GM12878 (cell line): ENCODE measurements around the gene MRPL1. TPM values are rescaled to one million over a fixed set of nuclear protein-coding genes. Genes with fewer than 3 reads are reported as not detected.

Experiments used
- ATAC-seq: fragments of 200-7000 bp; cut with Tn5 transposase; 3 replicates; pipeline ENCODE4 v1.9.1; 2020; ENCODE audit warnings: mild to moderate bottlenecking, moderate library complexity
- BruUV-seq: library from RNA; stranded (reverse); fragments of 400-500 nt; replicated peaks from 2 replicates; lab custom pipeline; 2021; lab: Mats Ljungman, UMichigan
- CTCF ChIA-PET: fragments of 300-600 bp; sonication (Branson Sonifier 250); formaldehyde crosslinking; extraction: SDS; loops from one replicate; lab custom pipeline; 2021; ENCODE audit warnings: inconsistent platforms; lab: Yijun Ruan, JAX
- POLR2A ChIA-PET: fragments of 350-600 bp; formaldehyde crosslinking; extraction: SDS; loops from one replicate; lab custom pipeline; 2021; ENCODE audit warnings: inconsistent platforms; lab: Charles Lee
- RAD21 ChIA-PET: fragments of 300-600 bp; sonication (Branson Sonifier 250); formaldehyde crosslinking; loops from one replicate; lab custom pipeline; 2023; ENCODE audit warnings: antibody characterized with exemption; ENCODE audit not compliant: unreplicated experiment; lab: Charles Lee
- SMC1A ChIA-PET: fragments of 300-600 bp; sonication (Branson Sonifier 250); formaldehyde crosslinking; loops from one replicate; lab custom pipeline; 2023; ENCODE audit not compliant: unreplicated experiment, uncharacterized antibody; lab: Charles Lee
- DNase-seq: peaks from one replicate; pipeline ENCODE4 v3.0.0-alpha.2; 2011; ENCODE audit warnings: low read depth, low spot score
- FAIRE-seq: peaks from 3 replicates; lab custom pipeline; 2011; peaks lifted over from hg19 to GRCh38; lab: Jason Lieb, UNC
- H2AFZ ChIP-seq: 2 replicates; pipeline ENCODE4 v1.6.0; 2011; ENCODE audit warnings: low read depth, low read length, control low read depth; ENCODE audit not compliant: control insufficient read depth
- H3K27ac ChIP-seq: 2 replicates; pipeline ENCODE4 v1.5.1; 2011; ENCODE audit warnings: control low read depth; ENCODE audit not compliant: control insufficient read depth, insufficient read depth
- H3K27me3 ChIP-seq, 2 experiments: replicated peaks in 1 of 2; 2 replicates each; pipeline versions ENCODE4 v1.6.0 to v1.6.1; 2011; ENCODE audit warnings: low read length in 1 of 2; ENCODE audit not compliant: control insufficient read depth in 2 of 2, insufficient read depth in 2 of 2
- H3K36me3 ChIP-seq, 2 experiments: 2 replicates each; pipeline ENCODE4 v1.5.1; 2011; ENCODE audit warnings: low read length in 1 of 2; ENCODE audit not compliant: control insufficient read depth in 2 of 2, insufficient read depth in 2 of 2
- H3K4me1 ChIP-seq: 2 replicates; pipeline ENCODE4 v1.6.1; 2011; ENCODE audit warnings: mild to moderate bottlenecking, low read length, moderate library complexity, mixed read lengths; ENCODE audit not compliant: control insufficient read depth, insufficient read depth
- H3K4me2 ChIP-seq: 2 replicates; pipeline ENCODE4 v1.6.0; 2011; ENCODE audit warnings: control low read depth; ENCODE audit not compliant: control insufficient read depth, insufficient read depth
- H3K4me3 ChIP-seq: fragments of 200-600 bp; sonication (generic); 2 replicates; pipeline ENCODE4 v1.5.1; 2016
- H3K79me2 ChIP-seq: 2 replicates; pipeline ENCODE4 v1.6.0; 2011; ENCODE audit warnings: low read length; ENCODE audit not compliant: control insufficient read depth, insufficient read depth
- H3K9ac ChIP-seq: 2 replicates; pipeline ENCODE4 v1.8.0; 2011; ENCODE audit warnings: low read length, control low read depth, mixed read lengths; ENCODE audit not compliant: control insufficient read depth, insufficient read depth
- H3K9me3 ChIP-seq: replicated peaks from 3 replicates; pipeline ENCODE4 v1.5.1; 2011; ENCODE audit warnings: mild to moderate bottlenecking, low read length; ENCODE audit not compliant: control insufficient read depth, insufficient read depth
- H4K20me1 ChIP-seq: 2 replicates; pipeline ENCODE4 v1.6.0; 2011; ENCODE audit not compliant: control insufficient read depth, insufficient read depth
- BHLHE40 ChIP-seq, 2 experiments: fragments of 450-650 bp in 1 of 2; IDR thresholded peaks; 2 replicates each; pipeline ENCODE4 v1.6.1; 2011 to 2017; ENCODE audit warnings: low read depth in 2 of 2, borderline replicate concordance in 1 of 2, improper control_type of control experiment in 1 of 2, low read length in 1 of 2, mild to moderate bottlenecking in 1 of 2
- CREB1 ChIP-seq: IDR thresholded peaks from 2 replicates; pipeline ENCODE4 v1.6.1; 2012; ENCODE audit warnings: low read depth, mild to moderate bottlenecking, inconsistent platforms
- E2F8 ChIP-seq: fragments of 450-650 bp; IDR thresholded peaks from 2 replicates; pipeline ENCODE4 v1.6.1; 2018; ENCODE audit warnings: mild to moderate bottlenecking, low read depth, moderate library complexity; ENCODE audit not compliant: partially characterized antibody
- FOS ChIP-seq: IDR thresholded peaks from 3 replicates; pipeline ENCODE4 v1.6.1; 2011; ENCODE audit warnings: borderline replicate concordance; ENCODE audit not compliant: insufficient read length; ENCODE audit errors: extremely low read depth
- MEF2B ChIP-seq: fragments of 450-650 bp; IDR thresholded peaks from 2 replicates; pipeline ENCODE4 v1.6.1; 2018; ENCODE audit warnings: mild to moderate bottlenecking, moderate library complexity; ENCODE audit not compliant: partially characterized antibody, poor library complexity, severe bottlenecking
- NFYB ChIP-seq: IDR thresholded peaks from 2 replicates; pipeline ENCODE4 v1.6.1; 2011; ENCODE audit warnings: low read depth, mild to moderate bottlenecking, low read length, improper control_type of control experiment, moderate library complexity; ENCODE audit not compliant: insufficient read depth
- SMAD1 ChIP-seq: fragments of 450-650 bp; IDR thresholded peaks from 2 replicates; pipeline ENCODE4 v1.6.1; 2018; ENCODE audit warnings: mild to moderate bottlenecking, low read depth; ENCODE audit not compliant: partially characterized antibody
- SRF ChIP-seq, 2 experiments: IDR thresholded peaks; 2 replicates each; pipeline ENCODE4 v1.6.1; 2011; ENCODE audit warnings: low read depth in 2 of 2, low read length in 2 of 2, mild to moderate bottlenecking in 1 of 2, moderate library complexity in 1 of 2
- STAT3 ChIP-seq: IDR thresholded peaks from 2 replicates; pipeline ENCODE4 v1.6.1; 2011; ENCODE audit warnings: low read depth, low read length, improper control_type of control experiment
- WGBS: methylation state at CpG from one replicate; pipeline ENCODE4 v1.1.6; 2016; ENCODE audit warnings: low lambda C conversion rate; ENCODE audit not compliant: insufficient replicate concordance, insufficient coverage; ENCODE audit errors: missing lambda C conversion rate; 5-methylcytosine and 5-hydroxymethylcytosine counted together
- in situ Hi-C: fragments of 300-500 bp; cut with MboI; formaldehyde crosslinking; loops from 9 replicates; pipeline ENCODE4 v1.14.3; 2018; ENCODE audit warnings: mixed read lengths
- intact Hi-C: fragments of 100-400 bp; cut with micrococcal nuclease; formaldehyde crosslinking; loops from one replicate; pipeline ENCODE4 v1.14.2; 2022; ENCODE audit not compliant: unreplicated experiment
- polyA plus RNA-seq, 11 experiments: library from polyadenylated mRNA; depleted of rRNA in 4 of 11; unstranded in 6 of 11; stranded (reverse) in 5 of 11; fragments of >200 nt; fragmentation: Nextera tagmentation in 4 of 11; fragmentation: Illumina TruSeq in 1 of 11; extraction: Ambion mirVana in 4 of 11; extraction: Trizol in 1 of 11; gene quantifications; 1 replicate in 1 of 11; 2 replicates in 10 of 11; pipeline versions ENCODE4 v1.2.1 to v1.2.3, GENCODE V29; 2011 to 2016; ENCODE audit warnings: inconsistent platforms in 2 of 11, missing spikeins in 2 of 11, low read depth in 1 of 11
- total RNA-seq, 4 experiments: library from RNA; depleted of rRNA in 3 of 4; stranded (reverse); fragments of >200 nt in 3 of 4; fragmentation: Illumina TruSeq in 1 of 4; extraction: Trizol in 1 of 4; gene quantifications; 2 replicates each; pipeline versions ENCODE4 v1.2.1 to v1.2.3, GENCODE V29; 2013 to 2021
- TF ChIP-seq, protein P1 (sequence below), 3 experiments: IDR thresholded peaks in 2 of 3; conservative IDR thresholded peaks in 1 of 3; 2 replicates each; pipeline ENCODE4 v1.5.1; 2011; ENCODE audit warnings: low read depth in 3 of 3, low read length in 3 of 3, mild to moderate bottlenecking in 3 of 3, control low read depth in 2 of 3, moderate library complexity in 2 of 3, inconsistent platforms in 1 of 3, mixed read lengths in 1 of 3; ENCODE audit not compliant: control insufficient read depth in 2 of 3, insufficient read depth in 1 of 3; ENCODE audit errors: extremely low read depth in 1 of 3

Gene MRPL1
- total and polyA plus RNA-seq, 10 of the 15 experiments (the other 5 are each of a cell fraction or from before 2014, with no cell fraction given), result 20.2 to 35.7 (median 28.2) TPM

DNA sequence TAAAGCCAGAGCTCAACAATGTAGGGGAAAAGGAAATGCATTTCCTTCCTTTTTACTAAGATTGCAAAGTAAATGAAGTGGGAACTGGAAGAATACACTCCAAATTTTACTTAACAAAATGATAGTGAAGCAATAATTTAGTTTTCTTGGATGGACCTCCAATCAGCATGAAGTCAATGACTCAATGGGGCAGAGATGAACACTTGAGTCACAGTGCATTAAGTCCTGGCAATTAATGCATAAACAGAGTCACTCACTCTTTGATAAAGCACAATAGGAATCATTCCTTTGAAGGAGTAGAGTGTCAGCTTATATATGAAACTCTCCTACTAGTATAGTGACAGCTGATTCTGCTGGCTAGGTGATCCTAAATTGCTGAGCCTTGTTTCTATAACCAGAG is 127.8 kb downstream of the MRPL1 start (continued):
- TF ChIP-seq, protein P1, sequence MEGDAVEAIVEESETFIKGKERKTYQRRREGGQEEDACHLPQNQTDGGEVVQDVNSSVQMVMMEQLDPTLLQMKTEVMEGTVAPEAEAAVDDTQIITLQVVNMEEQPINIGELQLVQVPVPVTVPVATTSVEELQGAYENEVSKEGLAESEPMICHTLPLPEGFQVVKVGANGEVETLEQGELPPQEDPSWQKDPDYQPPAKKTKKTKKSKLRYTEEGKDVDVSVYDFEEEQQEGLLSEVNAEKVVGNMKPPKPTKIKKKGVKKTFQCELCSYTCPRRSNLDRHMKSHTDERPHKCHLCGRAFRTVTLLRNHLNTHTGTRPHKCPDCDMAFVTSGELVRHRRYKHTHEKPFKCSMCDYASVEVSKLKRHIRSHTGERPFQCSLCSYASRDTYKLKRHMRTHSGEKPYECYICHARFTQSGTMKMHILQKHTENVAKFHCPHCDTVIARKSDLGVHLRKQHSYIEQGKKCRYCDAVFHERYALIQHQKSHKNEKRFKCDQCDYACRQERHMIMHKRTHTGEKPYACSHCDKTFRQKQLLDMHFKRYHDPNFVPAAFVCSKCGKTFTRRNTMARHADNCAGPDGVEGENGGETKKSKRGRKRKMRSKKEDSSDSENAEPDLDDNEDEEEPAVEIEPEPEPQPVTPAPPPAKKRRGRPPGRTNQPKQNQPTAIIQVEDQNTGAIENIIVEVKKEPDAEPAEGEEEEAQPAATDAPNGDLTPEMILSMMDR (IDR thresholded peaks at IDR 0.05 in 2 of 3, conservative IDR thresholded peaks at IDR 0.05 in 1 of 3; ENCODE audit: control insufficient read depth in 2 of 3, extremely low read depth in 1 of 3, insufficient read depth in 1 of 3, low read depth in 3 of 3, low read length in 3 of 3), result no peak

DNA sequence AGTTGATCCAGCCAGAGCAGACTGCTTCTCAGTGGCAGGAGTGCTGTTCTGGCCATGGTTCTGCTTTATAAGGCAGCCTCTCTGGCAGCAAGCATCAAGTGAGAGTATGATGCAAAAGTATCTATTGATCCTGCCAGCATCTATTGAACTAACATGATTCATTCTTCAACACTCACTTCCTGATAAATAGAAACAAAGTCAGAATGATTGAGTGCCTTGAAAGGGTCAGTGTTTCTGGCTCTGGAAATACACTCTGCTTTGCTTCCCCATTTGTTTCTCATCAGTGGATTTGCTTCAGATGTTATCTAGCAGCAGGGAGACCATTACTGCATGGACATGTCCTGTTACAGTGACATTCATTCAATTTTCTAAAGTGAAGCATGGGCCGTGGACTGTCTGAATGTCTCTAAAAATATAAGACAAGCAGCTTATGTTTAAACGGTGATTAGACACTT is 128.3 kb downstream of the MRPL1 start:
- DNase-seq (no peak), FAIRE-seq (no peak), ATAC-seq (no peak)
- Histone ChIP-seq H3K9me3 (no peaks in the 10 kb centered on the region), H3K79me2 (no peaks in the 10 kb centered on the region), H3K4me3 (no peak overlapping the region), H2AFZ (no peak overlapping the region), H3K4me2 (no peak overlapping the region), H3K27me3 (no peaks in the 10 kb centered on the region), H4K20me1 (no peaks in the 10 kb centered on the region), H3K27ac (no peak overlapping the region), H3K9ac (no peak overlapping the region), H3K36me3 (no peaks in the 10 kb centered on the region), H3K4me1 (no peaks in the 10 kb centered on the region)
- ChIA-PET POLR2A (no interaction called here), CTCF (interaction anchor here (0.6 kb wide), 1 partner anchor 458 kb away, joined by 3 read pairs; no protein-coding TSS in a partner anchor), RAD21 (no interaction called here), SMC1A (no interaction called here)
- WGBS, result 38% methylated on average over 2 of the region's 2 CpGs
- BruUV-seq, result no TSS peak
- in situ Hi-C loops (no loop called here), intact Hi-C loops (no loop called here)
- TF ChIP-seq FOS (no peak), CREB1 (no peak), BHLHE40 (IDR thresholded peaks at IDR 0.05; ENCODE audit: borderline replicate concordance in 1 of 2, low read depth in 2 of 2, low read length in 1 of 2) (no peak), E2F8 (no peak), SMAD1 (no peak), STAT3 (no peak), MEF2B (no peak), SRF (IDR thresholded peaks at IDR 0.05; ENCODE audit: low read depth in 2 of 2, low read length in 2 of 2) (no peak), NFYB (no peak)
